GM12891 (cell line): ENCODE results near the gene POLD2.

Source experiments
- DNase-seq: peaks from one replicate; pipeline ENCODE4 v3.0.0; 2011; ENCODE audit warnings: low spot score; ENCODE audit not compliant: insufficient read length
- FAIRE-seq: peaks from 2 replicates; lab custom pipeline; 2011; peaks lifted over from hg19 to GRCh38; lab: Jason Lieb, UNC
- PAX5 ChIP-seq: IDR thresholded peaks from 2 replicates; pipeline ENCODE4 v1.6.1; 2011; ENCODE audit warnings: low read length, moderate library complexity, mild to moderate bottlenecking; ENCODE audit not compliant: insufficient read depth, severe bottlenecking
- POLR2A ChIP-seq: IDR thresholded peaks from 2 replicates; pipeline ENCODE4 v1.6.1; 2011; ENCODE audit warnings: low read depth, low read length, control low read depth
- POLR2AphosphoS5 ChIP-seq: IDR thresholded peaks from 2 replicates; pipeline ENCODE4 v1.6.1; 2011; ENCODE audit warnings: low read depth, low read length, control low read depth
- POU2F2 ChIP-seq: IDR thresholded peaks from 2 replicates; pipeline ENCODE4 v1.6.1; 2011; ENCODE audit warnings: low read depth, mild to moderate bottlenecking, control low read depth, low read length, moderate library complexity
- SPI1 ChIP-seq: IDR thresholded peaks from 2 replicates; pipeline ENCODE4 v1.6.1; 2011; ENCODE audit warnings: low read depth, low read length, control low read depth
- TAF1 ChIP-seq: IDR thresholded peaks from 2 replicates; pipeline ENCODE4 v1.6.1; 2011; ENCODE audit warnings: low read depth, low read length, control low read depth

Gene POLD2

DNA sequence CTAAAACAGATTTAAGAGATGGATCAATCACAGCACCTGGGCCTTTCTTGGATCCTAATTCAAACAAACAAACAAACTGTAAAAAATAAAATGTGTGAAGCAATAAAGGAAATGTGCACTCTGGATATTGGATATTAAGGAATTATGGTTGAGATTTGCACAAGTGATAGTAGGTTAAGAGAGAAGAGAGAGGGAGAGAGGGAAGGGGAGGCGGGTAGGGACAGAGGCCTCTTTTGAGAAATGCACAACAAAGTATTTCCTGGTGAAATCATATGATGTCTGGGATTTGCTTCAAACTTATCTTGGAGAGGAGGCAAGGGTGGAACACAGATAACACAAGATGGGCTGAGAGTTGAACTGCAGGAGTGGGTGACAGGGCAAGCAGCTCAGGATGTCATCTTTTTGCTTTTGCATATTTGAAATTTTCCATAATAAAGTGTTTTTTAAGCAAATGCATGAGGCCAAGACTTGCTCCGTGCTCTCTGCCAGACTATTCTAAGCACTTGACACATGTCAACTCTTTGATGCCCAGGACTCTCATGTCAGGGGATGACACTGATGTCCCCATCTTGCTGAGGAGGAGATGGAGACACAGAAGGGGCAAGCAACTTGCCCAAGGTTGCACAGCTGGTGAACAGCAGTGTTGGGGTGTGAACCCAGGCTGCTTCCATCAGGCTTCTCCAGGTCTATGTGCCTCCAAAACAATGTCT lies 28.3 kb downstream of the POLD2 start:
- no peak for FAIRE-seq
- TF ChIP-seq POLR2A, result no peak
- TF ChIP-seq POLR2AphosphoS5, result no peak
- TF ChIP-seq SPI1, result no peak
- no peak for TF ChIP-seq PAX5
- no peak for TF ChIP-seq TAF1
- no peak for TF ChIP-seq POU2F2
- no peak for DNase-seq

DNA sequence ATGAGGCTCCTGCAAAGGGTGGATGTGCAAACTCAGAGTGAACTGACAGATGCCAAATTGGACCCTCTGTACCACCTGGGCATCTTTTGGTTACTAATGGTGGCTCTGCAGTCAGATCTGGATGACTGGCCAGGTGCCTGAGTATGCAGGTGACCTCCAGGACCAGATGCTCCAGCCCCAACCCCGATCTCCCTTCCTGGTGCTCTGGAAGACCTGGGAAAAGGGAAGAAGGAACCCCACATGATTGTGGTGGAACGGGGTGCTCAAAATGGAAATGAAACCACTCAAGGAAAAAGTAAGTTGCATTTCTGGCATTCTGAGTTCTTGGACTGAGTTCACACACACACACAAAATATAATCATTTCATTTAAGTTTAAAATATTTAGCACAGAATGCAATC lies 29.0 kb downstream of the POLD2 start:
- DNase-seq (no peak), FAIRE-seq (no peak)
- TF ChIP-seq POU2F2, result no peak
- TF ChIP-seq PAX5, result no peak
- no peak for TF ChIP-seq POLR2AphosphoS5
- TF ChIP-seq TAF1, result no peak

DNA sequence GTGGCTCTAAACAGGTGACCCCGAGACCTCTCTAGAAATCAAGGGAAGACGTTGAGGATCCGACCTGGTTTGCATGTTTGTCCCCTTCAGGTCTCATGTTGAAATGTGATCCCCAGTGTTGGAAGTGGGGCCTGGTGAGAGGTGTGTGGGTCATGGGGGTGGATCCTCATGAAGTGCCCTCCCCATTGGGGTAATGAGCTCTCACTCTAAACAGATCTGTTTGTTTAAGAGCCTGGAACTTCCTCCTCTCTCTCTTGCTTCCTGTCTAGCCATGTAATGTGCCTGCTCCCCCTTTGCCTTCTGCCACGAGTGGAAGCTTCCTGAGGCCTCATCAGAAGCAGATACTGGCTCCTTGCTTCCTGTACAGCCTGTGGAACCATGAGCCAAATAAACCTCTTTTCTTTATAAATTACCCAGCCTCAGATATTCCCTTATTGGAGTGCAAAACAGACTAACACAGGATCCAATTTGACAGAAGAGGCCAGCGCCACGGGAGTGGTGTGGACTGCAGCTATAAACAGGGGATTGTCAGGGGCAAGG lies 30.2 kb downstream of the POLD2 start:
- FAIRE-seq (no peak), DNase-seq (no peak)
- TF ChIP-seq POLR2AphosphoS5 (no peak), SPI1 (no peak), TAF1 (no peak), PAX5 (no peak), POLR2A (no peak), POU2F2 (no peak)

DNA sequence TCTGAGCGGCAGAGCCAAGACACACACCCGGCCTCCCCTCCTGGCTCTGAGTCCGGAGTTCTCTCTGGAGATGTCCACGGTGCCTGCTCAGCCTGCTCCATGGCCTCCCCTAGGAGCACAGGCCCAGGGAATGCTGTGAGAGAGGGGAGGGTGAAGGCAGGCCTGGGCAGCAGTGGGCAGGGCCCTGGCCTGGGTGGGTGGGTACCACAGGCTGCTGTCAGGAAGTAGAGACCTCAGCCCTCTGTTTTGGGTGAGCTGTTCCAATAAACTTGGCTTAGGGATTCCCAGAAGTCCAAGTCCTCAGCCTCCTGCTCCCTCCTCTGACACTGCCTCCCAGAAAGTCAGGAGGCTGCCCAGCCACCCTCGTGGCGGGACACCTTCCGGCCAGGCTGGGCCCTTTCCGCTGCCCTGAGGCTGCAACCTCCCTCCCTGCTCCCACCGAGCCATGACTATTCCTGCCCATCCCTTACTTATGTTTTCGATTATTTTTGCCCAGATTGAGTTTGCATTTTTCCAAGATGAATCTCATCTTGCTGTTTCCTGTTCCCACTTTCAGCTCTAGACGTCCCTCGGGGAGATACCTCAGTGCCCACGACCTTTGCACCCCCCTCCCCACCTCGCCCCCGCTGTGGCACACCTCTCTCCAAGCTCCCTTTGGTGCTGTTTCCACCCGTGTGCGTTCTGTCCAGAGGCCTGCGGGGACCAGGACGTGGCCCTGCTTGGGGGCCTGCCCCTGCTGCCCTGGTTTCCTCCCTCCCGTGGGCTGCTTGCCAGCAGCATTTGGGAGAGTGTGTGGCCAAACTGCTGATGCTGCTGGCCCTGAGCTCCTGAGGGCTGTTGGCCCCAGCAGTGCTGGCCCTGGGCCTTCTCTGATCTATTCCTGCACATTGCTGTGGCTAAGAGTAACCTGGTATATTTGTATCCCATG lies 35.2 kb downstream of the POLD2 start:
- FAIRE-seq (no peak), DNase-seq (no peak)
- no peak for TF ChIP-seq POLR2AphosphoS5

DNA sequence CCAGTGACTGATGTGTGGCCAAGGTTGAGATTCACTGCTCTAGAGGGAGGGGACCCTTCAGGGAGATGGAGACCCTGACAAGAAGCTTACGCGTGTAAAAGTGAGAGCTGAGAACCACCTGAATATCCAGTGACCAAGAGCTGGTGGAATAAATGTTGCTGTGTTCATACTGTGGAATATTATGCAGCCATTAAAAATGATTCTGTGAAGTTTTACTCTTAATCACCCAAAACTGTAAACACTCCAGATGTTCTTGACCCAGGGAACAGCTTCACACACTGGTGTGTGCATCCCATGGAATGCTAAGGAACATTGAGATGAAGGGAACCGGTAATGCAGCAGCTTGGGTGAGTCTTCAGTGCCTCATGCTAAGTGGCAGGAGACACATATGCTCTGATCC lies 36.7 kb downstream of the POLD2 start:
- TF ChIP-seq POLR2A, result no peak
- TF ChIP-seq POLR2AphosphoS5, result no peak
- no peak for TF ChIP-seq SPI1
- no peak for TF ChIP-seq POU2F2
- no peak for TF ChIP-seq PAX5
- no peak for TF ChIP-seq TAF1
- FAIRE-seq, result no peak
- DNase-seq, result no peak

DNA sequence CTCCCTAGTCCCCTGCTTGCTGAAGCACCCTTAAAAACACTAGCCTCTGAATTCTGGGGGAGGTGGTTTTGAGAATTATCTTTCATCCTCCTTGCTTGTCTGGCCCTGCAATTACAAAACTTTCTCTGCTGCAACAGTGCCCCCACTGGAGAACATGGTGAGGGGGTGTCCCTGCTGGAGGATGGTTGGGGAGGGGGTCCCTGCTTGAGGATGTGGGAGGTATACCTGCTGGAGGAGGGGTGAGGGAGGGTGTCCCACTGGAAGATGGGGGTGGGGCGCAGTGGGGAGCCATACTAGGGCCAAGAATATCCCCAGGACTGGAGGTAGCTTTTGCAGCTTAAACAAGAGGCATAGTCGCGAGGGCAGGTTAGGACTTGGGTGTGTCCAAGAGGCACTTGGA lies 37.8 kb downstream of the POLD2 start:
- FAIRE-seq, result no peak
- DNase-seq, result no peak
- TF ChIP-seq POU2F2 (no peak), TAF1 (no peak), POLR2A (no peak), PAX5 (no peak), SPI1 (no peak), POLR2AphosphoS5 (no peak)

DNA sequence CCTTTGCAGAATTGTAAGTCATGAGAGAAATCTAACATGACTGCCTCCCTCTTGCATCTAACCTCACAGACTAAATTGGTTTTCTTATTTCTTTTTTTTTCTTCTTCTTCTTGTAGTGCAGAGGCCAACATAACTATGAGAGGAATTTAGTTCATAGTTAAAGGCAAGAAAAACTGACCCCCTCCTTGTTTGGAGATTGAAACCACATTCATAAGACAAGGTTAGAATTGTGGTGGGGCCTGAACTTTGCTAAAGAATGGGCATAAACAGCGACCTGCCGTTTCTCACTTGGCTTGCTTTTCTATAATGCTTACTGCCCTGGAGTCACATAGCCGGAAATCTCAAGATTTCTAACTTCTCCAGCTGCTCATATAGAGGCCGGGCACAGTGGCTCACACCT lies 38.6 kb downstream of the POLD2 start:
- TF ChIP-seq TAF1 (no peak), POU2F2 (no peak), POLR2A (no peak), POLR2AphosphoS5 (no peak), PAX5 (no peak)
- DNase-seq, result no peak
- no peak for FAIRE-seq

DNA sequence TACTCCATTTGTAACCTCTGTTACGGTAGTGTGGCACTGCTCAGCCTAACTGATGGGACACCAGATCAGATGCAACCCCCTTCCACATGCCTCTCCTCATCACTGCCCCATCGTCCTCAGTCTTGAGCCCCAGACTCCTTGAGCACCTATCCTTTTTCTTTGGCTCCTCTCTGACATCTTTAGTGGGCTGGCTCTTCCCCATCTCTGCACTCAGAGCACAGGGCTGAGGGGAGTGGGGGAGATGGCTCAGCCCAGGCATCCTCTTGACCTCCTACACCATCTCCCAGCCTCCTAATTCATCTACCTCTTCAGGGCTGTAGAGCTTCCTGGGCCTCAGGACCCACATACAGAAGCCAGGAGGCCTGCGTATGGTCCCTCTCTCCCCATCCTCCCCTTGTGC lies 39.6 kb downstream of the POLD2 start:
- TF ChIP-seq POU2F2 (no peak), POLR2A (no peak), PAX5 (no peak), SPI1 (no peak), POLR2AphosphoS5 (no peak), TAF1 (no peak)
- DNase-seq, result no peak
- no peak for FAIRE-seq

DNA sequence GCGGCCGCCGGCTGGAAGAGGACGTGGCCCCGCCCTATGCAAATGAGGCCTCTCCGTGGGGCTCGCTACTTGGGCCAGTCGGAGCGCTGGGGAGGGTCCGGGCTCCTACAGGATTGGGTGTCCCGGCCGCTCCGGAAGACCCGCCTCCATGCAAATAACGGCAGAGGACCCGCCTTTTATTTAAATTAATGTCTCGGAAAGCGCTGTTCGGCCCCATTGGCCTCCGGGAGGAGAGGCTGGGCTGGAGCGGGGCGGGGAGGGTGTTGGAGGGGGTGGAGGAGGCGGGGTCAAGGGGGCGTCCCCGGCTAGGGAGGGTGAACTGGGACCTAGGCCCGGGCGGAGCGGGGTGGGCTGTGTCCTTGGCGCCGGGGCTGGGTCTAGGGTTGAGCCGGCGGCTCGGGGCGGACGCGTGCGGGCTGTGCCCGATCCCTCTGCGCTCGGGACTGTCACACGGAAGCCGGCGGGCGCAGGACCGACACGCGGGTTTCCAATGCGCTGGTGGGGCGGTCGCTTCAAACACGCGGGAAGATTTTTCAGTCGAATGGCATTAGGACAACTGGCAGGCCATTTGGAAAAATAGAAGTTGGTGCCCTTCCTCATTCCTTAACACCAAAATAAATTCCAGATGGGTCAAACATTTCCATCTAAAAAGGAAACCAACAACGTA lies 40.7 kb downstream of the POLD2 start:
- FAIRE-seq (peak; percentile 90), DNase-seq (peak; percentile 97)
- no peak for TF ChIP-seq TAF1
- TF ChIP-seq POU2F2, result peak; percentile 95
